Psoas muscle (tissue), 8 donors: ENCODE measurements around the gene LMOD1. TPM values are rescaled to one million over a fixed set of nuclear protein-coding genes. Genes with fewer than 3 reads are reported as not detected.

Source experiments
- ATAC-seq, 4 donors: fragments of 200-7000 bp; cut with Tn5 transposase; one replicate each; pipeline ENCODE4 v1.9.1; 2020; ENCODE audit warnings: moderate library complexity in 3 of 4, mild to moderate bottlenecking in 2 of 4
- DNase-seq, 2 donors: peaks; one replicate each; pipeline ENCODE4 v3.0.0-alpha.2; 2020
- H3K27ac ChIP-seq: fragments of 200-600 bp; one replicate; pipeline ENCODE4 v1.8.0; 2022
- H3K27me3 ChIP-seq, 3 donors: fragments of 200-600 bp in 1 of 3; one replicate each; pipeline versions ENCODE4 v1.6.1 to v1.8.0; 2013 to 2022; ENCODE audit warnings: low read length in 2 of 3, mild to moderate bottlenecking in 2 of 3, moderate library complexity in 1 of 3; ENCODE audit not compliant: insufficient read depth in 3 of 3
- H3K36me3 ChIP-seq, 2 donors: fragments of 200-600 bp in 1 of 2; one replicate each; pipeline versions ENCODE4 v1.6.1 to v1.8.0; 2013 to 2022; ENCODE audit warnings: low read depth in 1 of 2, mild to moderate bottlenecking in 1 of 2, moderate library complexity in 1 of 2; ENCODE audit not compliant: insufficient read depth in 1 of 2
- H3K4me1 ChIP-seq: fragments of 200-600 bp; one replicate; pipeline ENCODE4 v1.8.0; 2022
- H3K4me3 ChIP-seq: fragments of 200-600 bp; one replicate; pipeline ENCODE4 v1.8.0; 2022; ENCODE audit warnings: mild to moderate bottlenecking
- H3K9me3 ChIP-seq: fragments of 200-600 bp; one replicate; pipeline ENCODE4 v1.8.0; 2022
- WGBS, 3 donors: extraction: QIAGEN DNeasy Blood & Tissue Kit; methylation state at CpG; one replicate each; pipeline versions ENCODE4 v1.1.6 to v1.1.7; 2013; 5-methylcytosine and 5-hydroxymethylcytosine counted together
- intact Hi-C, 2 donors: fragments of 100-400 bp; cut with DNase I; formaldehyde crosslinking; loops; one replicate each; pipeline versions ENCODE4 v1.11.0 to v1.14.2; 2022
- polyA plus RNA-seq, 3 donors: library from polyadenylated mRNA; stranded (reverse); fragments of 200-250 nt; gene quantifications; one replicate each; pipeline ENCODE4 v1.2.3, GENCODE V29; 2013
- total RNA-seq, 4 donors: library from RNA; stranded (reverse); fragmentation: NEBNext Ultra II Directional in 2 of 4; extraction: Animal tissue kit (Norgen Biotek cat#: 25700) in 2 of 4; gene quantifications; one replicate each; pipeline versions ENCODE4 v1.2.1 to v1.2.4, GENCODE V29; 2021 to 2023
- TF ChIP-seq, protein P1 (sequence below): fragments of 200-600 bp; IDR thresholded peaks from one replicate; pipeline ENCODE4 v1.8.0; 2022; ENCODE audit warnings: antibody characterized with exemption
- donor health status: healthy with polysubstance abuse.
- donor health status: DM: no; HTN: no; CAD: no; lungs with moderate emphysema.
- donor health status: Bipolar disorder and iron deficiency.
- donor health status: healthy.
- donor health status: DM: yes; HTN: yes; CAD: no.
- donor health status: DM: no; HTN: no; CAD: no.
- donor health status: DM: no; HTN: no; CAD: no.
- donor health status: DM: yes; HTN: yes; CAD: no.

LMOD1 gene
- total and polyA plus RNA-seq, 7 donors, result 4.9 to 45.4 (median 15.5) TPM

DNA sequence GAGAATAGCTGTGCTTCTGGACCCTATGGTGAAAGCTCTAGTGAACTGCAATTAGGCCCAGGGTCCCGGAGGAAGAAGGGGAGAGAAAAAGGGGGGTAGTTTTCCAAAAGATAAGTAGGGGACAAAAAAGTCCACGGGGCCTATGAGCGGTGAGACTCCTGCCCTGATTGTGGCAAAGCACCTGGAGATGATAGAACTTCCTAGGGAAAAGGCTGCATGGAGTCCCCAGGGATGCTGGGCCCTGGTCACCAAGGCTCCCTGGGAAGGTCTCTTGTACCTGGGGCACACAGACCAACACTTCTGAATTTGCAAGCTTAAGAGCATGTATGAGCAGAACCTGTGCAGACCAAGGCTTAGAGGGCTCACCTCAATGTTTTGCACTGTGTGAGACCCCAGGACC is 63.1 kb downstream of the LMOD1 start:
- ATAC-seq (no peak), DNase-seq (no peak)
- H3K4me1 ChIP-seq, result peaks cover 91% of the 10 kb centered on the region
- peak overlapping the region; percentile 95 for H3K27ac ChIP-seq
- whole genome bisulfite sequencing, 3 donors, result 49 to 64% (median 56%) methylated on average over 3 of the region's 3 CpGs
- H3K4me3 ChIP-seq, result peak overlapping the region; percentile 35
- H3K36me3 ChIP-seq, result no peaks in the 10 kb centered on the region
- intact Hi-C loops, result loop anchor here in 1 of 2 donors (5.0 kb wide), 1 partner anchor 1074 kb away; the partner anchor contains the start of gene ADIPOR1
- TF ChIP-seq, protein P1, sequence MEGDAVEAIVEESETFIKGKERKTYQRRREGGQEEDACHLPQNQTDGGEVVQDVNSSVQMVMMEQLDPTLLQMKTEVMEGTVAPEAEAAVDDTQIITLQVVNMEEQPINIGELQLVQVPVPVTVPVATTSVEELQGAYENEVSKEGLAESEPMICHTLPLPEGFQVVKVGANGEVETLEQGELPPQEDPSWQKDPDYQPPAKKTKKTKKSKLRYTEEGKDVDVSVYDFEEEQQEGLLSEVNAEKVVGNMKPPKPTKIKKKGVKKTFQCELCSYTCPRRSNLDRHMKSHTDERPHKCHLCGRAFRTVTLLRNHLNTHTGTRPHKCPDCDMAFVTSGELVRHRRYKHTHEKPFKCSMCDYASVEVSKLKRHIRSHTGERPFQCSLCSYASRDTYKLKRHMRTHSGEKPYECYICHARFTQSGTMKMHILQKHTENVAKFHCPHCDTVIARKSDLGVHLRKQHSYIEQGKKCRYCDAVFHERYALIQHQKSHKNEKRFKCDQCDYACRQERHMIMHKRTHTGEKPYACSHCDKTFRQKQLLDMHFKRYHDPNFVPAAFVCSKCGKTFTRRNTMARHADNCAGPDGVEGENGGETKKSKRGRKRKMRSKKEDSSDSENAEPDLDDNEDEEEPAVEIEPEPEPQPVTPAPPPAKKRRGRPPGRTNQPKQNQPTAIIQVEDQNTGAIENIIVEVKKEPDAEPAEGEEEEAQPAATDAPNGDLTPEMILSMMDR, result no peak
- no peaks in the 10 kb centered on the region for H3K9me3 ChIP-seq
- no peaks in the 10 kb centered on the region for H3K27me3 ChIP-seq

DNA sequence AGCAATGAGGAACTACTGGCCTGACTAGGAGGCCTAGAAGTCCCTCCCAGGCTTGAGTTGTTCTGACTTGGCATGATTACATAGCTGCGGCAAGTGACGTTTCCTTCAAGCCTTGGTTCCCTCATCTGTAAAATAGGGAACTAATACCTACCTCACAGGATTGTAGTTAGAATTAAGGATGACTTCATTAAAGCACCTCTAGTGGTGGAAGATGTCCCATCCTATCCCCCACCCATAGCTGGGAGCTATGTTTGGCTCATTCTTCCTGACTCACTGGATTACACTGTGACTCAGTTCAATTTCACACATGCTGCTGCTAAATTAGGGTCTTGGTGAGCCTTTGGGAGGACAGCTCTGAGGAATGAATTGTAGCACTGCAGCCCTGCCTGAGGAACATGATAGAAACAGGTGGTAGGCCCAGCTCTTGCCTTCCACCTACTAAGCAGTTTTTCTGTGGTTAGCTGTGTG is 63.6 kb downstream of the LMOD1 start:
- DNase-seq (peak in 1 of 2 donors; percentile 61), ATAC-seq (peak; percentile 76 to 82 (median 78))
- H3K27me3 ChIP-seq, result no peaks in the 10 kb centered on the region
- no peaks in the 10 kb centered on the region for H3K9me3 ChIP-seq
- no peak overlapping the region for H3K4me3 ChIP-seq
- peak overlapping the region; percentile 95 for H3K27ac ChIP-seq
- WGBS, 3 donors, result 21 to 29% (median 27%) methylated on average over 2 of the region's 2 CpGs
- intact Hi-C loops, result loop anchor here in 1 of 2 donors (5.0 kb wide), 1 partner anchor 1075 kb away; the partner anchor contains the start of gene ADIPOR1
- TF ChIP-seq, protein P1, result peak; percentile 36
- peaks cover 90% of the 10 kb centered on the region for H3K4me1 ChIP-seq
- no peaks in the 10 kb centered on the region for H3K36me3 ChIP-seq

DNA sequence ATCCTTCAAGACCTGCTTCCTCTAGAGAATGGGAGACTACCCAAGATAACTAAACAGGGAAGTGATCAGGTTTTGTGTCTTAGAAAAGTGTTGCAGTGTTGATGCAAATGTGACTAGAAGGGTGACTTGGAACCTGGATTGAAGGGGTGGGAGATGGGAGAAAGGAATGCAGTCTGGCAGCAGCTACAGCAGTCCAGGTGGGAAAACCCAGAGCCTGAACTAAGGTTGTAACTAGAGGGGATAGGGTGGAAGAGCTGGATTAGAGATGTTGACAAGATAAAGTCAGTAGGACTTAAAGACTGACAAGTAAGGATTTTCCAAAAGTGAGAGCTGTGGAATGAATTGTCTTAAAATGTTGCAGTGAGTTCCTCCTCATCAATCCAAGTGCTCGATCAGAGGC is 64.7 kb downstream of the LMOD1 start:
- H3K4me1 ChIP-seq, result peaks cover 80% of the 10 kb centered on the region
- H3K36me3 ChIP-seq, result no peaks in the 10 kb centered on the region
- DNase-seq (no peak), ATAC-seq (no peak)
- intact Hi-C loops, result loop anchor here in 1 of 2 donors (5.0 kb wide), 1 partner anchor 1076 kb away; the partner anchor contains the start of gene ADIPOR1
- H3K27me3 ChIP-seq, result no peaks in the 10 kb centered on the region
- no peak overlapping the region for H3K4me3 ChIP-seq
- no peaks in the 10 kb centered on the region for H3K9me3 ChIP-seq
- TF ChIP-seq, protein P1, result no peak
- peak overlapping the region; percentile 95 for H3K27ac ChIP-seq
- WGBS, 3 donors, result 49 to 82% (median 72%) methylated on average over 1 of the region's 1 CpG

DNA sequence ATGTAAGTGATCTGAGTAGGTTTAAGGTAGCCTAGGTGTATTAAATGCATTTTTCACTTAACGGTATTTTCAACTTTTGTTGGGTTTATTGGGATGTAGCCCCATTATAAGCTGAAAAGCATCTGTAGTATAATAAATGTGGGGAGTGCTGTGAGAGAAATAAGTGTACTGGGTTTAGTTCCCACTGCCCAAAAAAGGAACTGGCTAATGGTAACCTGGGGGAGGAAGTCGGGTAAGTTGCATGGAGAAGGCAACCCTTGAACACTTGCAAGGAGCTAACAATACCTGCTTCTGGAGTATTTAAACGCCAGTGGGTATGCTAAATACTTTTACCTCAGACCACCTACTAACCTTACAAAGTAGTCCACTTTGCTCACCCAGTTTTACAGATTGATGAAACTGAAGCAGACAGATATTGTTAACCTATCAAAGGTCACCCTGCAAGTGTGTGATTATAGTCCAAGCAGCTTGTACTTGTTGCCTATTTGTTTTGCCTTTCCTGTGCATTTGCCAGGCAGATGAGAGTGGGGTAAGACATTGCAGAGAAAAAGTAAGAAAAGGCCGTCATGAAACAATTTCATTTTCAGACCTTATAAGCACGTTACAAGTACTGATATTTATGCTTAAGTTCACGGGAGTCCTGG is 65.3 kb downstream of the LMOD1 start:
- TF ChIP-seq, protein P1, result no peak
- DNase-seq (no peak), ATAC-seq (no peak)
- peaks cover 77% of the 10 kb centered on the region for H3K4me1 ChIP-seq
- intact Hi-C loops, result loop anchor here in 1 of 2 donors (5.0 kb wide), 1 partner anchor 1076 kb away; the partner anchor contains the start of gene ADIPOR1
- 62 to 75% (median 65%) methylated on average over 6 of the region's 6 CpGs for WGBS, 3 donors
- H3K36me3 ChIP-seq, result peaks cover 0 to 4% of the 10 kb centered on the region in 2 donors
- H3K27ac ChIP-seq, result peak overlapping the region; percentile 95
- no peaks in the 10 kb centered on the region for H3K27me3 ChIP-seq
- no peak overlapping the region for H3K4me3 ChIP-seq
- H3K9me3 ChIP-seq, result no peaks in the 10 kb centered on the region
